T-helper 1 cell treated with Interleukin-12 subunit alpha and Interleukin-12 subunit beta and Interleukin-4 antibody, amounts not matched to agents 30 μg/mL and 1 μg/mL, for 36 hours (primary cell): Measurements from ENCODE around the gene PIK3R1.

Source experiments
- H3K27ac Mint-ChIP-seq: one replicate; pipeline ENCODE4 v1.8.0; 2021; ENCODE audit warnings: mild to moderate bottlenecking, mixed read lengths
- H3K27me3 Mint-ChIP-seq: one replicate; pipeline ENCODE4 v1.8.0; 2021; ENCODE audit warnings: low read depth, mixed read lengths
- H3K36me3 Mint-ChIP-seq: one replicate; pipeline ENCODE4 v1.8.0; 2021; ENCODE audit warnings: low read depth, mixed read lengths
- H3K4me1 Mint-ChIP-seq: one replicate; pipeline ENCODE4 v1.8.0; 2021; ENCODE audit warnings: low read depth, mixed read lengths
- H3K4me3 Mint-ChIP-seq: one replicate; pipeline ENCODE4 v1.8.0; 2021; ENCODE audit warnings: mild to moderate bottlenecking, moderate library complexity, mixed read lengths
- H3K9me3 Mint-ChIP-seq: one replicate; pipeline ENCODE4 v1.8.0; 2021; ENCODE audit warnings: mixed read lengths

Gene PIK3R1

GRCh38 chr5:68331192-68332079 is 115.9 kb downstream of the PIK3R1 start:
- H3K4me3 Mint-ChIP-seq, result no peak overlapping the region
- H3K36me3 Mint-ChIP-seq, result peaks cover 1% of the 10 kb centered on the region
- H3K27me3 Mint-ChIP-seq, result peaks cover 38% of the 10 kb centered on the region
- H3K9me3 Mint-ChIP-seq, result no peaks in the 10 kb centered on the region
- H3K4me1 Mint-ChIP-seq, result peaks cover 3% of the 10 kb centered on the region
- no peak overlapping the region for H3K27ac Mint-ChIP-seq

DNA sequence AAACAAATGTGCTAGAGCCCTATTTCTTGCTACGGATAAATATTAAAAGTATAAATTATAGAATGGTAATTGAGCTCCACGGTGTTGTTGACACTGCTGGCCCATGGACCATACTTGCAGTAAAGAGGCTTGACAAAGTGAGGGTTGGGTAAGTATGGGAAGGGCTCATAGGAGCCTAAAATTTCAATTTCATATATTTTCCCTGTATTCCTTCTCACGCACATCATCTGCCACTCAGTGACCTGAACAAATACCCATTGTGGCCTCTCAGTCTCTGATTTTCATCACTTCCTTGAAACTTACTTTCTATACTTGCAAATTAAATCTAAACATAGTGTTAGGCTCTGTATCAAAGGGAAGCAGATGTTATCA is 116.5 kb downstream of the PIK3R1 start:
- Mint-ChIP-seq H3K9me3 (no peaks in the 10 kb centered on the region), H3K27me3 (peaks cover 34% of the 10 kb centered on the region), H3K36me3 (peaks cover 1% of the 10 kb centered on the region), H3K4me3 (no peak overlapping the region), H3K4me1 (peaks cover 3% of the 10 kb centered on the region), H3K27ac (no peak overlapping the region)

- peaks cover 1% of the 10 kb centered on the region for H3K36me3 Mint-ChIP-seq
- no peak overlapping the region for H3K4me3 Mint-ChIP-seq
- H3K4me1 Mint-ChIP-seq, result peaks cover 3% of the 10 kb centered on the region
- H3K9me3 Mint-ChIP-seq, result no peaks in the 10 kb centered on the region
- H3K27me3 Mint-ChIP-seq, result peaks cover 30% of the 10 kb centered on the region
- no peak overlapping the region for H3K27ac Mint-ChIP-seq
Measured at GRCh38 chr5:68332556-68332955, 117.0 kb downstream of the PIK3R1 start.

DNA sequence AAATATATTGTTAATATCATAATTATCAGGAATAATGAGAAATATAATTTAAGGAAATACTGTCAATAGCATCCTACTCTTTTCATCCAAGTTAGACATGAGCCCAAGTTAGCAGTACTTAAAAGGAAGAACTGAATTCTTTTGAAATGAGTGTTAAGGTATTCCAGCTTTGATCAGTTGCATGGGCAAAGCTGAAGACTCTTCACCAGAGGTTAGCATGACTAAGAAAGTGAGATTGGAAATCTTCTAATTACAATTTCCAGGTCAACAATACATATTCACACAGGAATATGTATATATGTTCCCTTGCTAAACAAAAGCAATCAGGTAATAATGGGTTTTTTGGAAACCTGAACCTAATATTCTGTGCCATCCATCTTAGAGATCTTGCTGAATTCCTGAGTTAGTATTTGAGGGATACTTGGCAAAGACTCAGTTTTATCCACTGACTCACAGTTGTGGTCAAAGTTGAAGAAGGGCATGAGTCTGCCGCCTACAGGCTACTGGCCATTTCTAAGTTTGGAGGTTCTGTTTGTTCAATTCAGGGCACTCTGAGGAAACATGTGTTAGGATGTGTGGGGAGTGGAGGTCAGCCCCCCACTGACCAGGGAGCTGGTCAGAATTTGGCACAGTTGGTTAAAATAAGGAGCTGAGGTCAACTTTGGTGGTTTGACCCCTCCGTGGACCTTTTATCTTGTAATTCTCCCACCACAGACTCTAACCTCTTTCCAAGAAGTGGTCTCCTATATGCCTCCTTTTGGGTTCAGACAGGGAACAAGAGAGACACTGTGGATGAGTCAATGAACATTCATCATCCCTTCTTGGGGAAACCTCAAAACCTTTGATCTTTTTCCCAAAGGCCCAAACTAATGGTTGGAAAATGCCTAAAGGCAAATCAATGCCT is 118.3 kb downstream of the PIK3R1 start:
- Mint-ChIP-seq H3K4me1 (peaks cover 3% of the 10 kb centered on the region), H3K36me3 (peaks cover 1% of the 10 kb centered on the region), H3K27me3 (peaks cover 27% of the 10 kb centered on the region), H3K4me3 (no peak overlapping the region), H3K27ac (no peak overlapping the region), H3K9me3 (no peaks in the 10 kb centered on the region)

GRCh38 chr5:68334553-68334886 is 119.0 kb downstream of the PIK3R1 start:
- Mint-ChIP-seq H3K27me3 (peaks cover 25% of the 10 kb centered on the region), H3K4me3 (no peak overlapping the region), H3K27ac (no peak overlapping the region), H3K4me1 (peaks cover 3% of the 10 kb centered on the region), H3K9me3 (no peaks in the 10 kb centered on the region), H3K36me3 (peaks cover 1% of the 10 kb centered on the region)

GRCh38 chr5:68335075-68335474 is 119.5 kb downstream of the PIK3R1 start:
- H3K4me3 Mint-ChIP-seq, result no peak overlapping the region
- H3K27me3 Mint-ChIP-seq, result peaks cover 22% of the 10 kb centered on the region
- H3K9me3 Mint-ChIP-seq, result no peaks in the 10 kb centered on the region
- H3K36me3 Mint-ChIP-seq, result peaks cover 1% of the 10 kb centered on the region
- H3K27ac Mint-ChIP-seq, result no peak overlapping the region
- peaks cover 3% of the 10 kb centered on the region for H3K4me1 Mint-ChIP-seq

GRCh38 chr5:68336200-68336599 is 120.6 kb downstream of the PIK3R1 start:
- Mint-ChIP-seq H3K4me3 (no peak overlapping the region), H3K36me3 (peaks cover 1% of the 10 kb centered on the region), H3K4me1 (peaks cover 1% of the 10 kb centered on the region), H3K9me3 (no peaks in the 10 kb centered on the region), H3K27ac (no peak overlapping the region), H3K27me3 (peaks cover 17% of the 10 kb centered on the region)

- H3K27me3 Mint-ChIP-seq, result peaks cover 17% of the 10 kb centered on the region
- H3K9me3 Mint-ChIP-seq, result no peaks in the 10 kb centered on the region
- H3K4me3 Mint-ChIP-seq, result no peak overlapping the region
- no peaks in the 10 kb centered on the region for H3K4me1 Mint-ChIP-seq
- peaks cover 1% of the 10 kb centered on the region for H3K36me3 Mint-ChIP-seq
- no peak overlapping the region for H3K27ac Mint-ChIP-seq
Measured at GRCh38 chr5:68337235-68337634, 121.7 kb downstream of the PIK3R1 start.

- Mint-ChIP-seq H3K36me3 (peaks cover 1% of the 10 kb centered on the region), H3K9me3 (no peaks in the 10 kb centered on the region), H3K4me1 (peaks cover 19% of the 10 kb centered on the region), H3K4me3 (no peak overlapping the region), H3K27ac (no peak overlapping the region), H3K27me3 (peaks cover 17% of the 10 kb centered on the region)
Measured at GRCh38 chr5:68339921-68340321, 124.4 kb downstream of the PIK3R1 start.

GRCh38 chr5:68341006-68341405 is 125.5 kb downstream of the PIK3R1 start:
- Mint-ChIP-seq H3K4me3 (no peak overlapping the region), H3K9me3 (no peaks in the 10 kb centered on the region), H3K4me1 (peaks cover 23% of the 10 kb centered on the region), H3K36me3 (no peaks in the 10 kb centered on the region), H3K27ac (no peak overlapping the region), H3K27me3 (peaks cover 17% of the 10 kb centered on the region)

GRCh38 chr5:68342693-68343092 is 127.1 kb downstream of the PIK3R1 start:
- peaks cover 1% of the 10 kb centered on the region for H3K36me3 Mint-ChIP-seq
- H3K27me3 Mint-ChIP-seq, result peaks cover 17% of the 10 kb centered on the region
- no peak overlapping the region for H3K4me3 Mint-ChIP-seq
- H3K4me1 Mint-ChIP-seq, result peaks cover 26% of the 10 kb centered on the region
- peaks cover 5% of the 10 kb centered on the region for H3K9me3 Mint-ChIP-seq
- no peak overlapping the region for H3K27ac Mint-ChIP-seq

- H3K27me3 Mint-ChIP-seq, result peaks cover 12% of the 10 kb centered on the region
- peaks cover 5% of the 10 kb centered on the region for H3K9me3 Mint-ChIP-seq
- H3K4me1 Mint-ChIP-seq, result peaks cover 27% of the 10 kb centered on the region
- H3K27ac Mint-ChIP-seq, result no peak overlapping the region
- H3K36me3 Mint-ChIP-seq, result peaks cover 1% of the 10 kb centered on the region
- no peak overlapping the region for H3K4me3 Mint-ChIP-seq
Measured at GRCh38 chr5:68343421-68343826, 127.9 kb downstream of the PIK3R1 start.

- H3K9me3 Mint-ChIP-seq, result peaks cover 5% of the 10 kb centered on the region
- no peak overlapping the region for H3K27ac Mint-ChIP-seq
- H3K4me3 Mint-ChIP-seq, result no peak overlapping the region
- H3K4me1 Mint-ChIP-seq, result peaks cover 27% of the 10 kb centered on the region
- H3K27me3 Mint-ChIP-seq, result peaks cover 8% of the 10 kb centered on the region
- peaks cover 1% of the 10 kb centered on the region for H3K36me3 Mint-ChIP-seq
Measured at GRCh38 chr5:68344447-68345111, 129.0 kb downstream of the PIK3R1 start.

- peaks cover 1% of the 10 kb centered on the region for H3K36me3 Mint-ChIP-seq
- peaks cover 7% of the 10 kb centered on the region for H3K27me3 Mint-ChIP-seq
- H3K4me3 Mint-ChIP-seq, result no peak overlapping the region
- H3K9me3 Mint-ChIP-seq, result peaks cover 5% of the 10 kb centered on the region
- no peak overlapping the region for H3K27ac Mint-ChIP-seq
- peaks cover 27% of the 10 kb centered on the region for H3K4me1 Mint-ChIP-seq
Measured at GRCh38 chr5:68345171-68345570, 129.6 kb downstream of the PIK3R1 start.
